Measurements from ENCODE around the gene PMEPA1.
"Not testable (repeated sequence)": the region's sequence is repeated elsewhere in the genome, so short reads cannot be mapped to it uniquely, and the experiment has no call there.

PMEPA1 gene

GRCh38 chr20:57649617-57650015, 60.2 kb downstream of the PMEPA1 start:
- no peak for DNase-seq (ENCODE audit: low read depth)

- no peak for DNase-seq (ENCODE audit: low read depth)
These were observed 60.8 kb downstream of the PMEPA1 start for GRCh38 chr20:57648878-57649616.

- no peak for DNase-seq (ENCODE audit: low read depth)
These were observed 61.7 kb downstream of the PMEPA1 start for GRCh38 chr20:57647933-57648785.

- no peak for DNase-seq (ENCODE audit: low read depth)
These were observed 62.5 kb downstream of the PMEPA1 start for GRCh38 chr20:57647006-57647932.

GRCh38 chr20:57638895-57639236, 70.9 kb downstream of the PMEPA1 start:
- no peak for DNase-seq (ENCODE audit: low read depth)

- DNase-seq (ENCODE audit: low read depth), result no peak
These were observed 71.5 kb downstream of the PMEPA1 start for GRCh38 chr20:57638173-57638894.

- DNase-seq (ENCODE audit: low read depth), result no peak
These were observed 75.8 kb downstream of the PMEPA1 start for GRCh38 chr20:57633945-57634491.

- DNase-seq (ENCODE audit: low read depth), result no peak
These were observed 77.5 kb downstream of the PMEPA1 start for GRCh38 chr20:57632286-57632685.

GRCh38 chr20:57630061-57630460, 79.8 kb downstream of the PMEPA1 start:
- no peak for DNase-seq (ENCODE audit: low read depth)

- DNase-seq (ENCODE audit: low read depth), result not testable (repeated sequence)
These were observed 80.3 kb downstream of the PMEPA1 start for GRCh38 chr20:57629491-57629901.

GRCh38 chr20:57628962-57629308, 80.9 kb downstream of the PMEPA1 start:
- DNase-seq (ENCODE audit: low read depth), result not testable (repeated sequence)

- peak; percentile 17 for DNase-seq (ENCODE audit: low read depth)
These were observed 81.5 kb downstream of the PMEPA1 start for GRCh38 chr20:57628047-57628961.

- DNase-seq (ENCODE audit: low read depth), result no peak
These were observed 82.5 kb downstream of the PMEPA1 start for GRCh38 chr20:57627339-57627738.

- no peak for DNase-seq (ENCODE audit: low read depth)
These were observed 83.8 kb downstream of the PMEPA1 start for GRCh38 chr20:57625978-57626377.

- DNase-seq (ENCODE audit: low read depth), result no peak
These were observed 84.4 kb downstream of the PMEPA1 start for GRCh38 chr20:57625181-57625958.

GRCh38 chr20:57624124-57624523, 85.7 kb downstream of the PMEPA1 start:
- DNase-seq (ENCODE audit: low read depth), result no peak

GRCh38 chr20:57622579-57623381, 87.0 kb downstream of the PMEPA1 start:
- DNase-seq (ENCODE audit: low read depth), result no peak

- no peak for DNase-seq (ENCODE audit: low read depth)
These were observed 87.6 kb downstream of the PMEPA1 start for GRCh38 chr20:57622201-57622570.
